Measurements from ENCODE around the gene CISD3. TPM values are rescaled to one million over a fixed set of nuclear protein-coding genes. Genes with fewer than 3 reads are reported as not detected.

Gene CISD3
- total RNA-seq, 2 donors from 2014 or later, result 17.2 to 20.0 TPM

DNA sequence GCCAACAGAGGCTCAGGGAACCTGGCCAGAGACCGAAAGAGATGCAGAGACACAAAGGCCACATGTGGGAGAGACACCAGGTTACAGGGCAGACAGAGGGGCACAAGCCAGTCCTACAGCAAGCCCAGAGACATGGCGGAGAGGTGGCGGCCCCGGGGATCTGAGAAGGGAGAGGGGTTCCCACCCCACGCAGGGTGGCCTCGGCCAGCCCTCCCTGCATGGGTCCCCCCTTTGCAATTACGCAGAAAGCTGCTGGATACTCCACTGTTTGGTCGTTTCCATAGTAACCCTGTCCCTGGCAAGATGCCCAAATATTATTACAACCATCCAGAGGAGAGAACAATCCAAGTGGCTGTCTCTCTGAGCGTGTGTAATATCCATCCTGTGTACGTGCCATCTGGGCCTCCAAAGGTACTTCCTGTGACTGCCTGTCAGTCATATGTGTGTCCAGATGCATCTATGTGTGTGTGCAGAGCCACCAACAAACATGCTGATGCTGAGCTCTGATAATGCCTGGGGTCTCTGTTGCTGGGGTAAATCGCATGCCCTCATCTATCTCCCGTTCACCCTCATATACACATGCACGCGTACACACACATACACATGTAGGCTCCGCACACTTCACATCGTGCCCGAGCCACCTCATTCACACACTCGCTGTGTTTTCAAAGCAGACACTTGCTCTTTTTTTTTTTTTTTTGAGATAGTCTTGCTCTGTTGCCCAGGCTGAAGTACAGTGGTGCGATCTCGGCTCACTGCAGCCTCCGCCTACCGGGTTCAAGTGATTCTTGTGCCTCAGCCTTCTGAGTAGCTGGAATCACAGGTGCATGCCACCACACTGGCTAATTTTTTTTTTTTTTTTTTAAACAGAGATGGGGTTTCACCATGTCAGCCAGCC, 12.5 kb downstream of the CISD3 start:
- no peaks in the 10 kb centered on the region for H3K9me3 ChIP-seq
- H3K4me3 ChIP-seq, result no peak overlapping the region
- TF ChIP-seq, protein P1, sequence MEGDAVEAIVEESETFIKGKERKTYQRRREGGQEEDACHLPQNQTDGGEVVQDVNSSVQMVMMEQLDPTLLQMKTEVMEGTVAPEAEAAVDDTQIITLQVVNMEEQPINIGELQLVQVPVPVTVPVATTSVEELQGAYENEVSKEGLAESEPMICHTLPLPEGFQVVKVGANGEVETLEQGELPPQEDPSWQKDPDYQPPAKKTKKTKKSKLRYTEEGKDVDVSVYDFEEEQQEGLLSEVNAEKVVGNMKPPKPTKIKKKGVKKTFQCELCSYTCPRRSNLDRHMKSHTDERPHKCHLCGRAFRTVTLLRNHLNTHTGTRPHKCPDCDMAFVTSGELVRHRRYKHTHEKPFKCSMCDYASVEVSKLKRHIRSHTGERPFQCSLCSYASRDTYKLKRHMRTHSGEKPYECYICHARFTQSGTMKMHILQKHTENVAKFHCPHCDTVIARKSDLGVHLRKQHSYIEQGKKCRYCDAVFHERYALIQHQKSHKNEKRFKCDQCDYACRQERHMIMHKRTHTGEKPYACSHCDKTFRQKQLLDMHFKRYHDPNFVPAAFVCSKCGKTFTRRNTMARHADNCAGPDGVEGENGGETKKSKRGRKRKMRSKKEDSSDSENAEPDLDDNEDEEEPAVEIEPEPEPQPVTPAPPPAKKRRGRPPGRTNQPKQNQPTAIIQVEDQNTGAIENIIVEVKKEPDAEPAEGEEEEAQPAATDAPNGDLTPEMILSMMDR (IDR thresholded peaks at IDR 0.05), result no peak
- peaks cover 24% of the 10 kb centered on the region for H3K36me3 ChIP-seq
- H3K27me3 ChIP-seq, result no peaks in the 10 kb centered on the region
- H3K4me1 ChIP-seq, result peaks cover 0 to 60% of the 10 kb centered on the region in 2 donors
- DNase-seq (ENCODE audit: low spot score), result peak; percentile 85
- peak overlapping the region; percentile 71 to 83 for H3K27ac ChIP-seq

DNA sequence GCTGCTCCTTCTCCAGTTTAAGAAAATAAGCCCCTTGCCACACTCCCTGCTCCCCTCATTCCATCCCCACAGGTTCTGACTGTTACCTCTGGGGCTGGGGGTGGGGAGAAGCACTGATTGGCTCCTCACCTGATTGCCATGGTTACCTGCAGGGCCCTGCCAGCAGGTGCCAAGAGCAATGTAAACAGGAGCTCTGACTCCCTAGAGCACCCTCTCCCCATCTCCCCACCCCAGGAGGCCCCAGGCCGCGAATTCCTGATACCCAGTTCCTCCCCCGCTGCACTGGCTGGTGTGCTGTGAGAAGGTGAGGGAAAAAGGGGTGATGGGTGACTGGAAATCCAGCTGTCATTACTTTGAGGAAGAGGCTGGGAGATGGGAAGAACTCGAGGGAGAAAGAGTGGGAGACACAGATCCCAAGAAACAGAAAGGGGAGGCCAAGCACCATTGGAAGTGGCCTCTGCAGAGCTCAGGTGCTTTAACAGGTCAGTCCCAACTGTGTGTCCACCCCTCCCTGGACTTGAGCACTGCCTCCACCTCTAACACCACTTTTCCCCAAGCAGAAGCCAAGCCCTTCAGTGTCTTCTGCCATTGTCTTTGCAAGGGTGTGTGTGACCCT, 13.5 kb downstream of the CISD3 start:
- Histone ChIP-seq H3K27ac (peak overlapping the region; percentile 71 to 83), H3K9me3 (no peaks in the 10 kb centered on the region), H3K27me3 (no peaks in the 10 kb centered on the region), H3K36me3 (peaks cover 14% of the 10 kb centered on the region), H3K4me1 (peaks cover 0 to 64% of the 10 kb centered on the region in 2 donors), H3K4me3 (no peak overlapping the region)
- no peak for DNase-seq (ENCODE audit: low spot score)
- TF ChIP-seq, protein P1 (IDR thresholded peaks at IDR 0.05), result no peak

DNA sequence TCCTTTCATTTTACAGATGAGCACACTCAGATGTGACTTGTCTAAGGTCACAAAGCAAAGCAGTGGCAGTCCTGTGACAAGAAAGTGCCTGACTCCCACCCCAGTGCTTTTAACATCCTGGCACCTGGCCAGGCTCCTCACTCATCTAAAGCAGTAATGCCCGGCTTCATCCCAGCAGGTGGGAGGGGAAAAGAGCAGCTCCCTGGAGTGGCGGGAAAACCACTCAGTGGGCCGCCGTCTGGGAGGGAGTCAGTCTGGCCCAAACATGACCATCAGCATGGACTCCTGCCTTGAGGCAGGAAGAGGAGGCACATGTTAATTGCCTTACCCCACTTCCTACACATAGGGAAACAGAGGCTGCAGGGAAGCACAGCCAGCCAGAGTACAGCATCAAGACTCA, 15.4 kb downstream of the CISD3 start:
- peak overlapping the region in 1 of 2 donors; percentile 91 for H3K27ac ChIP-seq
- no peak overlapping the region for H3K4me3 ChIP-seq
- H3K36me3 ChIP-seq, result no peaks in the 10 kb centered on the region
- no peak for DNase-seq (ENCODE audit: low spot score)
- TF ChIP-seq, protein P1 (IDR thresholded peaks at IDR 0.05), result no peak
- peaks cover 0 to 78% of the 10 kb centered on the region in 2 donors for H3K4me1 ChIP-seq
- H3K9me3 ChIP-seq, result no peaks in the 10 kb centered on the region
- H3K27me3 ChIP-seq, result no peaks in the 10 kb centered on the region

DNA sequence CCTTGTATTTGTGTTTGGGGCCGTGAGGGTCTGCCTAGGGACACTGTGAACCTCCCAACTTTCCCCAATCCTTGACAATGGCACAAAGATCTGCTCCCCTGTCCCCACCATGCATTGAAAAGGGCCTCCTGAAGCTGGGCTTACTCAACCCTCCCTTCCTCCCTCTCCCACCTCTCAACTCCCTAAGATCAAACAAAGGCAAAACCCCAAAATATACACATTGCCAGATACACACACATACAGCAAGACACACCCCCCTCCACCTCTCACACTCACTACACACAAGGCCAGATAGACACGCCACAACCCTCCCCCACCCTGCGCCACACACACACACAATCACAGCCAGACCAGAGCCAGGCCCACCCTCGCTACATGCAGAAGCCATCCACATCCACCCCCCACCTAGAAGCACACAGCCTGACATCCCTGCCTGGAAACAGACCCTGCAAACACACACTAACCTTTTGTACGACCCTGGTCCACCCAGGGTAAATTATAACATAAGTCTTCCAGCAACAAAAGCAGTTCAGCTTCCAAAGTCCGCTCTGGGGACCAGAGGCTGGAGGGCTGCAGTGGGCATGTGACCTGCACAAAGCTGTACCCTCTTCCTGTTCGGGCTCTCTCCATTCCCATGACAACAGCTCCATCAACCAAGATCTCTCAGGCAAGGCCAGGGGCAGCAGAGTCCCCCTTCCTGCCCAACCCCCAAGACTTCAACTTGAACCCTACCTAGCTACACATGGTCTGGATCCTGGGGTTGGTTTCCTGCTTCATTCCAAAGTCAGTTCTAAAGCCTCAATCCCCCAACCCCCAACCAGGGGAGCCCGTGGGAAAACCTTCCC, 16.1 kb downstream of the CISD3 start:
- H3K4me3 ChIP-seq, result peak overlapping the region; percentile 80 to 95
- no peak for DNase-seq (ENCODE audit: low spot score)

DNA sequence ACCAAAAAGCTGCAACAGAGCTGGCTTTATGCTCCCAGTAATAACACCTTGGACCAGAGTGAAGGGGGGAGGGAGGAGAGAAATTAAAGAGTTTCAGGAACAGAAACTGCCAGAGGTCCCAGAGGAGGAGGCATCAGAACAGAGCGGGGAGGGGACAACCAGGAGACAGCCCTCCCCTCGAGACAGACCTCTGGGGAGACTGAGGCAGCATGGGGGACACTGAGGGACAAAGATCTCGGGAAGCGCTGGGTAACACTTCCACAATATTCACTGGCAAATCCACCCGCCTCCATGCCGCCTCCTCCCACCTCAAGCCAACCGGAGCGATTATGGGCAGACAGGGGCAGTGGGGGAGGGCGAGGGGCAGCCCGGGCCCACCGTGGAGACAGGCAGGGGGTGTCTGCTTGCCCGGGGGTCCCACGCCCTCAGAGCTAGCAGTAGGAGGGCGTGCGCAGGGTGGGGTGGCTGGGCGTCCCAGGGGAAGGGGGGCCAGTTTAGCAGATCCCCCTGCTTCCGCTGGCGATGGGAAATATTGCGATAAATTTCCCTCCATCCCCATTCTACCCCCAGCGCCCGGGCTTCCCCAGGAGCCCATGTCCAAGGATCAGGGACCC, 16.8 kb downstream of the CISD3 start:
- DNase-seq (ENCODE audit: low spot score), result no peak
- H3K9me3 ChIP-seq, result no peaks in the 10 kb centered on the region
- H3K27ac ChIP-seq, result peak overlapping the region; percentile 91 to 96
- TF ChIP-seq, protein P1 (IDR thresholded peaks at IDR 0.05), result no peak
- H3K36me3 ChIP-seq, result no peaks in the 10 kb centered on the region
- H3K4me1 ChIP-seq, result peaks cover 0 to 74% of the 10 kb centered on the region in 2 donors
- peak overlapping the region; percentile 80 to 95 for H3K4me3 ChIP-seq
- no peaks in the 10 kb centered on the region for H3K27me3 ChIP-seq

More for the DNA sequence above, 16.1 kb downstream of the CISD3 start:
- Histone ChIP-seq H3K27me3 (no peaks in the 10 kb centered on the region), H3K27ac (peak overlapping the region; percentile 91 to 96), H3K36me3 (no peaks in the 10 kb centered on the region), H3K9me3 (no peaks in the 10 kb centered on the region), H3K4me1 (peaks cover 0 to 78% of the 10 kb centered on the region in 2 donors)
- TF ChIP-seq, protein P1 (IDR thresholded peaks at IDR 0.05), result no peak

Data from right atrium auricular region (tissue), 2 donors.